HCT116 (cell line): ENCODE measurements around the gene EPC1.

Experiments
- EZH2phosphoT487 ChIP-seq: fragments of 200-600 bp; IDR thresholded peaks from 2 replicates; pipeline ENCODE4 v1.6.1; 2018; ENCODE audit warnings: antibody characterized with exemption, borderline replicate concordance
- POLR2A ChIP-seq: IDR thresholded peaks from 2 replicates; pipeline ENCODE4 v1.7.0; 2011; ENCODE audit warnings: borderline replicate concordance; ENCODE audit not compliant: insufficient read depth, insufficient read length; ENCODE audit errors: extremely low read depth

- TF ChIP-seq POLR2A, result no peak
- no peak for TF ChIP-seq EZH2phosphoT487
Measured at GRCh38 chr10:32244011-32244410, 102.9 kb downstream of the EPC1 start.
